ENCODE data around the gene UBR7.

The UBR7 gene

DNA sequence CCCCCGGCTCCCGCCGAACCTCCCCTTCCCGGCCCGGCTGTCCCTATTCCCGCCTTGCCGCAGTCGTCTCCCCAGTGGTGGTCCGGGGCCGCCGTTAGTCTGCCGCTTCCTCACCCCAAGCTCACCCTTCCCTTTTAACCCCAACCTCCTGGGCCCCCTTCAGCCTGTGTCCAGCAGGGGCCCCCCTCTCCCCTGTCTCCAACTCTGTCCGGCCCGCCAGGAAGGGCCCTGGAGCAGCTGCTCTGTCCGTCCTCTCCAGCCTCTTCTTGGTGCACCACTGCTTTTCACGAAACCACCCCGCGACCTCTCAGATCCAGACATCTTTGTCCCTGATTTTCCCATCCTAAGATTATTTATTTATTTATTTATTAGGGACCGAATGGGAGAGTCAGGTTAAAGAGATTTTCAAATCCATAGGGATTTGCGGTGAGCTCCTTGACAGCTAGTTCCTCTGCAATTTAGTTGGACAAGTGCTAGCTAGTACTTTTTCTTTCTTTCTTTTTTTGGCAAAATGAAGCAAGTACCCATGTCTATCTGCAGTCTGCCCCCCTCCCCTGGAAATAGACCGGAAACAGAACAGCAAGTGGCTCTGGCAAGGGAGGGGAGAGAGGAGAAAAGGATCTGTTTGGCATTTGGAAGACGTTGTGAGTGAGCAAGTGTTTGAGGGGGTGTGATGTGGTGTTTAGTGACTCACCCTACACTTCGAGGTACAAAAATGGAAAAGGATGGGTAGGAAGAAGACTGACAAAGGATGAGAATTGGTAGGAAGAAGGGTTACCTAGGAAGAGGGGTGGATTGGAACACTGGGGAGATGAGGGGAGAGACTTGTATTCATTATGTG lies 632 bp downstream of the UBR7 start:
- Histone ChIP-seq H2AFZ (peak overlapping the region; percentile 92), H3K27ac (peak overlapping the region; percentile 77), H3K4me1 (no peaks in the 10 kb centered on the region), H3K27me3 (ENCODE audit: control insufficient read depth, insufficient read depth, low read length) (no peaks in the 10 kb centered on the region), H3K9ac (peak overlapping the region; percentile 32), H3K4me3 (ENCODE audit: low read depth, low read length) (peak overlapping the region; percentile 80), H3K4me2 (ENCODE audit: low read length) (peak overlapping the region; percentile 79), H3K9me3 (ENCODE audit: control insufficient read depth, low read length) (no peaks in the 10 kb centered on the region), H3K36me3 (ENCODE audit: control insufficient read depth, insufficient read depth, low read length) (no peaks in the 10 kb centered on the region), H3K79me2 (peaks cover 5% of the 10 kb centered on the region)
- TF ChIP-seq, protein P1, sequence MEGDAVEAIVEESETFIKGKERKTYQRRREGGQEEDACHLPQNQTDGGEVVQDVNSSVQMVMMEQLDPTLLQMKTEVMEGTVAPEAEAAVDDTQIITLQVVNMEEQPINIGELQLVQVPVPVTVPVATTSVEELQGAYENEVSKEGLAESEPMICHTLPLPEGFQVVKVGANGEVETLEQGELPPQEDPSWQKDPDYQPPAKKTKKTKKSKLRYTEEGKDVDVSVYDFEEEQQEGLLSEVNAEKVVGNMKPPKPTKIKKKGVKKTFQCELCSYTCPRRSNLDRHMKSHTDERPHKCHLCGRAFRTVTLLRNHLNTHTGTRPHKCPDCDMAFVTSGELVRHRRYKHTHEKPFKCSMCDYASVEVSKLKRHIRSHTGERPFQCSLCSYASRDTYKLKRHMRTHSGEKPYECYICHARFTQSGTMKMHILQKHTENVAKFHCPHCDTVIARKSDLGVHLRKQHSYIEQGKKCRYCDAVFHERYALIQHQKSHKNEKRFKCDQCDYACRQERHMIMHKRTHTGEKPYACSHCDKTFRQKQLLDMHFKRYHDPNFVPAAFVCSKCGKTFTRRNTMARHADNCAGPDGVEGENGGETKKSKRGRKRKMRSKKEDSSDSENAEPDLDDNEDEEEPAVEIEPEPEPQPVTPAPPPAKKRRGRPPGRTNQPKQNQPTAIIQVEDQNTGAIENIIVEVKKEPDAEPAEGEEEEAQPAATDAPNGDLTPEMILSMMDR (IDR thresholded peaks at IDR 0.05), result peak; percentile 22

DNA sequence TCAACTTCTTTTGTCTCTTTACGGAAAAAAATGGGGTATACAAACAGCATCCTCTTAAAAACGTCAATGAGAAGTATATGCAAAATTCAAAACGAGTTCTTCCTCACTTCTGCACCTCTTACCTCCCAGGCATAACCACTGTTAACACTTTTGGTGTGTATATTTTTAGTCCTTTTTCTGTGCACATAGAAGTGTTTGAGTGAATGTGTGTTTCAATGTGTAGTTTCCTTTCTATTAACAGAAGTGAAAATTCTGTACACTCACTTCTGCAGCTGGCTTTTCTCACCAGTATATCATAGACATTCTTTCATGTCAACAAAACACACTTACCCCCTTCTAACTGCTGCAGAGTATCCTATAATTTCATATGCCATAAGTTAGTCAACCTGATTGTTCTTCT lies 5.4 kb downstream of the UBR7 start:
- TF ChIP-seq, protein P1 (IDR thresholded peaks at IDR 0.05), result no peak
- no peak overlapping the region for H3K27ac ChIP-seq
- peaks cover 2% of the 10 kb centered on the region for H3K79me2 ChIP-seq
- no peak overlapping the region for H2AFZ ChIP-seq
- H3K4me3 ChIP-seq (ENCODE audit: low read depth, low read length), result no peak overlapping the region
- H3K9ac ChIP-seq, result no peak overlapping the region
- no peaks in the 10 kb centered on the region for H3K4me1 ChIP-seq
- H3K27me3 ChIP-seq (ENCODE audit: control insufficient read depth, insufficient read depth, low read length), result no peaks in the 10 kb centered on the region
- no peak overlapping the region for H3K4me2 ChIP-seq (ENCODE audit: low read length)
- no peaks in the 10 kb centered on the region for H3K9me3 ChIP-seq (ENCODE audit: control insufficient read depth, low read length)
- no peaks in the 10 kb centered on the region for H3K36me3 ChIP-seq (ENCODE audit: control insufficient read depth, insufficient read depth, low read length)

DNA sequence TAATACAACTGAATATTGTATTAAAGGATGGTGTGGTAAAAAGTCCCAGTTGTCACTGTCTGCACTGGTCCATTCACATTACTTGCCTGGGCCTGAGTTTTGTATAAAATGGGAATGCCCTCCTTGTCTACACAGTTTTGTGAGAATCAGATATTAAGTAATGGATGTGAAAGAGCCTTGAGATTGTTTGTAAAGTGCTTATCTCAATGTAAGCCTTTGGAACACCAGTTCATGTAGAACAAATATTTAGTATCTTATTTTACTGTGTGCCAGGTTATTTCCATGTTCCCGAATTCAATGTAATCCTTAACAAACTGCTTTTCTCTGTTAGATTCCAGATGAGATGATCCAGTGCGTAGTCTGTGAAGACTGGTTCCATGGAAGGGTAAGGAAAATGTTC lies 7.5 kb downstream of the UBR7 start:
- no peaks in the 10 kb centered on the region for H3K4me1 ChIP-seq
- no peak overlapping the region for H3K9ac ChIP-seq
- no peak overlapping the region for H3K27ac ChIP-seq
- no peak overlapping the region for H3K4me2 ChIP-seq (ENCODE audit: low read length)
- no peaks in the 10 kb centered on the region for H3K27me3 ChIP-seq (ENCODE audit: control insufficient read depth, insufficient read depth, low read length)
- H3K36me3 ChIP-seq (ENCODE audit: control insufficient read depth, insufficient read depth, low read length), result no peaks in the 10 kb centered on the region
- TF ChIP-seq, protein P1 (IDR thresholded peaks at IDR 0.05), result no peak
- no peak overlapping the region for H3K4me3 ChIP-seq (ENCODE audit: low read depth, low read length)
- H2AFZ ChIP-seq, result no peak overlapping the region
- peaks cover 2% of the 10 kb centered on the region for H3K79me2 ChIP-seq
- no peaks in the 10 kb centered on the region for H3K9me3 ChIP-seq (ENCODE audit: control insufficient read depth, low read length)

DNA sequence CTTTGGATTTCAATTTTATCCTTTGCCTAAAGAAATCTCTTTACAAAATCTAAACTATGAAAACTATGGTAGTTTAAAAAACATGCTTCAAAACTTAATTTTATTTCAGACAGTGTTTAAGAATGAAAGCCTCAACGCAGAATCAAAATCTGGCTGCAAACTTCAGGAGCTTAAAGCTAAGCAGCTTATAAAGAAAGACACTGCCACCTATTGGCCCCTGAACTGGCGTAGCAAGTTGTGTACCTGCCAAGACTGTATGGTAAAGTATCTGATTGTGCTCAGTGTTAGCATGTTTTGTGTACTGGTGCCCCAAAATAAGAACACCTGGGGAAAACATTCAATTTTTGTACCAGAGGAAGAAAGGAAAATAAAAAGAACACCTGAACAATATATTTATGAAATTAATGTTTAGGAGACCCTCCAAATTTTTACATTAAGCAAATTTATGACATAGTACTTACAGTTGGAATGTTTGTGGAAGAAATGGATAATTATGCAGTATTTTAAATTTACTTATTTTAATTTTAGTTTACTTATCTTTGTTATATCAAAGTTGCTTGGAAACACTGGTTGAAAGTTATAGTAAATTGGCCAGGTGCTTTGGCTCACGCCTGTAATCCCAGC lies 12.2 kb downstream of the UBR7 start:
- no peaks in the 10 kb centered on the region for H3K27me3 ChIP-seq (ENCODE audit: control insufficient read depth, insufficient read depth, low read length)
- H3K4me3 ChIP-seq (ENCODE audit: low read depth, low read length), result no peak overlapping the region
- no peak overlapping the region for H3K27ac ChIP-seq
- H2AFZ ChIP-seq, result no peak overlapping the region
- H3K4me2 ChIP-seq (ENCODE audit: low read length), result no peak overlapping the region
- no peaks in the 10 kb centered on the region for H3K4me1 ChIP-seq
- H3K79me2 ChIP-seq, result no peaks in the 10 kb centered on the region
- TF ChIP-seq, protein P1 (IDR thresholded peaks at IDR 0.05), result peak; percentile 64
- H3K9ac ChIP-seq, result no peak overlapping the region
- no peaks in the 10 kb centered on the region for H3K9me3 ChIP-seq (ENCODE audit: control insufficient read depth, low read length)
- no peaks in the 10 kb centered on the region for H3K36me3 ChIP-seq (ENCODE audit: control insufficient read depth, insufficient read depth, low read length)
